GM21390 (cell line): Measurements from ENCODE around the gene KPNB1.

Source experiments
- ATAC-seq: cut with Tn5 transposase; IDR thresholded peaks from one replicate; pipeline ENCODE4 v1.9.1; 2021; ENCODE audit not compliant: unreplicated experiment

KPNB1 gene

GRCh38 chr17:47711366-47712099, 61.8 kb downstream of the KPNB1 start:
- no peak for ATAC-seq

- ATAC-seq, result no peak
Measured at GRCh38 chr17:47712330-47713023, 62.8 kb downstream of the KPNB1 start.

GRCh38 chr17:47713980-47714700, 64.4 kb downstream of the KPNB1 start:
- ATAC-seq, result no peak

GRCh38 chr17:47714773-47715396, 65.2 kb downstream of the KPNB1 start:
- ATAC-seq, result no peak

- no peak for ATAC-seq
Measured at GRCh38 chr17:47715669-47716325, 66.1 kb downstream of the KPNB1 start.

- no peak for ATAC-seq
Measured at GRCh38 chr17:47716375-47716774, 66.7 kb downstream of the KPNB1 start.

- ATAC-seq, result no peak
Measured at GRCh38 chr17:47717261-47717697, 67.6 kb downstream of the KPNB1 start.

GRCh38 chr17:47717979-47718621, 68.4 kb downstream of the KPNB1 start:
- ATAC-seq, result no peak

- no peak for ATAC-seq
Measured at GRCh38 chr17:47718634-47719405, 69.1 kb downstream of the KPNB1 start.

- no peak for ATAC-seq
Measured at GRCh38 chr17:47719411-47720152, 69.9 kb downstream of the KPNB1 start.

- ATAC-seq, result no peak
Measured at GRCh38 chr17:47720196-47720595, 70.5 kb downstream of the KPNB1 start.

- no peak for ATAC-seq
Measured at GRCh38 chr17:47720754-47721533, 71.2 kb downstream of the KPNB1 start.

- ATAC-seq, result no peak
Measured at GRCh38 chr17:47721725-47722124, 72.0 kb downstream of the KPNB1 start.

GRCh38 chr17:47724705-47725104, 75.0 kb downstream of the KPNB1 start:
- ATAC-seq, result no peak

GRCh38 chr17:47725446-47726111, 75.9 kb downstream of the KPNB1 start:
- no peak for ATAC-seq

- no peak for ATAC-seq
Measured at GRCh38 chr17:47726796-47727703, 77.3 kb downstream of the KPNB1 start.

GRCh38 chr17:47727704-47728036, 78.0 kb downstream of the KPNB1 start:
- no peak for ATAC-seq
